Nucleus accumbens (tissue), 56 donors: ENCODE results near the gene CNTN4.
A peak's percentile ranks its signal among the peaks of the same experiment; 100 is the strongest.
"Not testable (repeated sequence)": the region's sequence is repeated elsewhere in the genome, so short reads cannot be mapped to it uniquely, and the experiment has no call there.

Experiments
- DNase-seq, 56 donors: peaks; one replicate each; lab custom pipeline; 2025; lab: John Stamatoyannopoulos, UW

CNTN4 gene

DNA sequence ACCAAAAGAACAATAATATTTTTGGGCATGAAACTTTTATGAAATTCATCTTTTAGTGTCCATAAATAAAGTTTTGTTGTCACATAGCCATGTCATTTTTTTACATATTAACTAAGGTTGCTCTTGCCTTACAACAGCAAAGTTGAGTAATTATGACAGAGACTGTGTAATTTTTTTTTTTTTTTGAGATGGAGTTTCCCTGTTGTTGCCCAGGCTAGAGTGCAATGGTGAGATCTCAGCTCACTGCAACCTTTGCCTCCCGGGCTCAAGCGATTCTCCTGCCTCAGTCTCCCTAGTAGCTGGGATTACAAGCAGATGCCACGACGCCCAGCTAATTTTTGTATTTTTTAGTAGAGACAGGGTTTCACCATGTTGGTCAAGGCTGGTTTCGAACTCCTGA is 894.5 kb downstream of the CNTN4 start:
- not testable (repeated sequence) for DNase-seq

DNA sequence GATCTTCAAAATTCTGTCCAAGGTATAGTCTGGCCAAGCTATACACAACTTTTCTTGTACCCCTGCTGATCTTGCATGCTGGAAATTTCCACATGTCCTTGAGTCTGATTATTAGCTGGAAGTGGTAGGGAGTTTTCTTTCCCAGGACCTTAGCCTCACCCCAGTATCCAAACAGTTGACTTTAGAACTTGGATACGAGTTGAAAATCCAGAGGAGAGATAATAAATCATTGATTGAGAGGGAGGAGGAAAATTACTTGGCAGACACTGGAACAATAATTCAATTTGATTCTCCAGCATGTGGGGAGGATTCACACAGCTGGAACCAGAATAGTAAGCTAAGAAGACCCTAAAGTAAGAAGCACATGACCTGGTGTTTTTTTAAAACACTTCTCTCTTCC is 895.1 kb downstream of the CNTN4 start:
- no peak for DNase-seq

DNA sequence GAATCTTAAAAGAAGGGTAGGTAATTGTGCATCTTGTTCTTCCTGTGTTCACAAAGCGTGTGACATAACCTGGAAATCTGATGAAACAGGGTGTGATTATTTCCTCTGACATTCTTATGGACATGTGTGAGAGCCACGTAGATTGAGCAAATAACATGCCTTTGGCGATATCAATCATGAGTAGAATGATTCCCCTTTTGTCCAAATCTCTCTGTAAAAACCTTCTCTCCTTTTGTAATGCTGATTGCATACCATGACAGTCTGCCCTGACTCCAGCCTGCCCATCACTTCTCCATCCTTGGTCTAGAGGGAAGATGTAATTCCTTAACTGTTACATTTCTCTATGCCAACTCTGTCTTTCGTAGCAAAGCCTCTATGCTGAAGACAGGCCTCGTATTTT is 896.5 kb downstream of the CNTN4 start:
- no peak for DNase-seq

DNA sequence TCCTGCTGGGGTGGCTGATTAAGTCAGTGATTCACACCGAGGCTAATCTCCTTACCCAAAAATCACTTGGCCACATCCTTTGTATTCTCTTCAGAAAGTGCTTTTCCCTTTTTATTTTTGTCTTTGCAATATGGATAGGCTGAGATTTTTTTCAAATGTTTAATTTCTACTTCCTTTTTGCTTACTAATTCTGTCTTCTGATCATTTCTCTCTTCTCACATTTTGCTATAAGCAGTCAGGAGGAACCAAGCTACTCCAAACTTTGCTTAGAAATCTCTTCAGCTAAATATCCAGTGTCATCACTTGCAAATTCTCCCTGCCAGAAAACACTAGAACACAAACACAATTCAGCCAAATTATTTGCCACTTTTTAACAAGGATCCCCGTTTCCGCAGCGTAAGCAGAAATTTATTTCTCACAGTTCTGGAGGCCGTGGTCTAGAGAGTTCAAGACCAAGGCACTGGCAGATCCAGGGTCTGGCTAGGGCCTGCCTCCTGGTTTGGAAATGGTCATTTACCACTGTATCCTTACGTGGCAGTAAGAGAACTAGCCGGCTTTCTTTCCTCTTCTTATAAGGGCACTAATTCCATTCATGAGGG is 906.6 kb downstream of the CNTN4 start:
- DNase-seq, result no peak

DNA sequence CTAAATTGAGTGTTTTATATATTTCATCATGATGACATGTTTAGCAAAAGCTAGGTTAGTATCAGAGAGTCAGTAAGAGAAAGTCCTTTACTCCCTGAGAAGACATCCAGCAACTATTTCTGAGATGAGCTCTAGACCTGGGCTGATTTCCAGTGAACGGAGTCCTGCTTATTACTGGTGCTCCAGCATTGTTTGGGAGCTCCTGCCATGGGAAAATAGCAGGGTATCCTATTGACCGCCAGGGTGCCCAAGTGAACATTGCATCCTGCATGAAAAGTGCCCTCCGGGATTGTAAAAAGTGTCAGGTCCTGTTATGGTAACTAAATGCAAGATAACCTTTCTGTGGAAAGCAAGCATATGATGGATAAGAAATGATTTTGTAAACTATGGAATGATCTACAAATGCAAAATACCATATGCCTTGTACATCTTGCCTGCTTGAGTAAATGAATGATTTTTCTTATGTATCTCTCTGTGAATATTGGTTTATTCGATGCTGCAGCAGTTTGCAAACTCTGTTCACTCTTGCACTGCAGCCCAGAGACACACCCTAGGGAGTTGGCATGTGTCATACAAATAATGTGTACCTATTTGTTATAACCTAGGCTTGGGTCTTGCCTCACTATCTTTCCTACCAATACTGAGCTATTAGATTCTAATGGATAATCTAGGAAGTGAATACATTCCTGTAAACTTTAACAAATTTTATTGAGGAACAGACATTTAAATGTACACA is 914.8 kb downstream of the CNTN4 start:
- DNase-seq, result no peak

DNA sequence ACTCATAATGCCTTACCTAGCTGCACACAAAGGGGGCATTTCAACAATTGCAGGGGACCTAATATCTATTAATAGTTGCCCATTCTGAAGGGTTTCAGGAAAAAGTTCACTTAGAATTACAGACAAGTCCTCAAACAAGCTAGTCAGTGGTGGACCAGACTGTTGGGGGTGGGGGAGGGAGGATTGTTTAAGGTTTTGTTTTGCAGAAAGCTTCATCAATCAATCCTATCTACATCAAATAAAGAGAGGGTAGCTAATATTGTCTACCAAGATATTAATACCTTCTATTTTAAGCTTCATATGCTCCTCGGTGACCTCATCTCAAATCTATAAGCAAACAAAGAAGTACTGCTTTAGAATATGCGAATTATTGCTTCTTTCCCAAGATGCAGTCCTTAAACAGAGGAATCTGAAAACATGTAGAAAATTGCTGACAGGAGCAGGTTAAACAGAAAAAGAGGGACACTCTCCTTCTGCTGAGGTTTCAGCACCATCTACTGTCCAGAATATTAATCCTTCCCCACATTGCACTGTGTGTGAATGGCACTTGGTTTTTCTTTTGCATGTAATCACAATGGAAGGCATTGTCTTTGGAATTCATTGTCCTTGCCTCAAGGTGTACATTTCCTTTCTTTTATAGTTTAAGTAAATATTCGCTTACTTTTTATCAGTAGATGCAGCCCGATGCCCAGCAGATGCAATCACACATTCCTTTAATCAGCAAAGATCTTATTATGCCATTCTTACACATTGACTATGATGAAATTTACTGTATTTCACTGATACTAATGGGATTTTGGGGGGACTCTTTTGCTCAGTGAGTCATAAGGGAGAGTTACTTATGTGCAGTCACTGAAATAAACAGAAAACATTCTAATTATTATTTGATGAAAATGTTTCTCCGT is 916.8 kb downstream of the CNTN4 start:
- DNase-seq, result peak in 11 of 56 donors; percentile 1 to 36 (median 4)

DNA sequence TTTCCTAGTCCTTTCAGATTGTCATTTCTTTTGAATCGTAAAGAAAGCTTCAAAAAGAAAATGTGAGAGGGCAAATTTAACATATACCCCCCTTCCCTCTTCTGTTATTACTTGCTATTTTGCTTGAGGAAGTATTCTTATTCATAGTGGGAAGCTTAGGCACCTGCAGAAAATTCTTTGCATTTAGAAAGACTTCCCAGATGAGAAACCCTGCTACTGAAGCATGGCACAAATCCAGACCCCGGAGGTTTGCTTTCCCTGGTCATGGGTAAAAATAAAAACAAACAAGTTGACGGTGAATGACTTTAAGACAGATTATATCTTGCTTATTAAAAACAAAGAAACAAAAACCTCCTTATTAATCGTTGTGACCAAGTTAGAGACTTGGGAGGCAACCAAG is 917.6 kb downstream of the CNTN4 start:
- no peak for DNase-seq

DNA sequence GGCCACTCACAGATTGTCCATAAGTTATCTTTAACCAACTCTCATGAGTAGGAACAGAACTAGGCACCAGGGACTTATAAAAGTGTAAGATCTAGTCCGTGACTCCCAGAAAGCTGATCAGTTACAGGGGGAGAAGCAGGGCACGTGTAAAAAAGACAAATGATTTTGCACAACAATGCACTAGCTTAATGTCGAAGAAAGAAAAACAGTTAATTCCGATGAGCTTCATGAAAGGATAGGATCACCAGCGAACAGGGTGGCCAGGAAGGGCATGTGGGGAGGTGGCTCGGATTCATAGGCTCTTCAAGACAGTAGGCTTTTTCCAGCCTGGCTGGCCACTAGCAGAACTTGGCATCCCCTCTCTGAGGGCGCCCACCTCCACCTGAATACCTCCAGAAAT is 921.5 kb downstream of the CNTN4 start:
- DNase-seq, result no peak

DNA sequence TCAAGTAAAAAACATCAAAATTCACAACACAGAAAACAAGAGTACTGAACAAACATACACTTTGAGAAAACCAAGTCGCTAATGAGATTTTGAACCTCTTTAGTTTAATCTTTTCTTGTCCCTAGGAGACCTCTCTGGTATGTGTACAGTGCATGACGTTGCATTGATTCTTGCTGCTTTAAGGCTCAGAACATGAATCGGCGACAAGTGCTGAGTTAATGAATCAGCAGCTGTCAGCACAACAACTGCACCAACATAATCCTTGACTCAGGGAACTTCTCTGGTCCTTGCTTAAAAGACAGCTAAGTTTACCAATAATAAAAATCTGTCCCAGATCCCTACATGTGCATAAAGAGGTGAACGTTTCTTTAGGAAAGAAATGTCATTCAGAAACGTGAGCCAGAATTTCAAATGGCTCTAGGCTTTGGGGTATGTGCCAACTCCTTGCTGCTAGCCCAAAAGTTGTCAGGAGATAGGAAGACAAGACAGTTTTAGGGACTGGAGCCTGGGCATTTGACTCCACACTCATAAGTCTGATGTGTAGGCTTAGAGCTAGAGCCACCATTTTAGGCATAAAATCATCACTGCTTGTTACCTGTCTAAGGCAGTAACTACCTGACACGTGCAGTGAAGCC is 924.6 kb downstream of the CNTN4 start:
- DNase-seq, result no peak

DNA sequence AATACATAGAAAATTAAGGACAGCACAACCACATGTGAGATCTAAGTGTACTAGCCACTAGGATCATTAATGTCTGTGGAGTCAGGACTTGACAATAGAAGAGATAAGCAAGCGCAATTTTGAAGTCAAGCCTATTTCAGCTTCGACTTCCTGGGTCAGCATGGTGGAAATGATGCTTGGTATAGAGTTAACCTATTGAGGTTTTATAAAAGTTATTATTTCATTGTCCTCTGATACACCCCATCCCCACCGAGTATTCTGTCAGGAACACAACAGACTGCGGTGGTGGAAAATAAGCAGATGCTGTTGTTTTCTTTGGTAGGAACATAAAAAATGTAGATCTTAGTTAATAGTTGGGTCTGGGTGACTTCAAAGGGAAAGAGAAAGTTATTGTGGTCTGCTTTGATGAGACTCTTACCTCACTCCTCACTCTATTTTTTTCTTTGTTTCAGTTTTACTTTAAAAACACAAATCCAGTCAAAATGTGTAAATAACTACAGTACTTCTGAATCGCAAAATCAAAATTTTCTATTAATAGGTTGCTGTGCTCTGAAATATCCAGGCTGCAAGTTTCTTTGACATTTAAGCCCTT is 929.4 kb downstream of the CNTN4 start:
- no peak for DNase-seq

DNA sequence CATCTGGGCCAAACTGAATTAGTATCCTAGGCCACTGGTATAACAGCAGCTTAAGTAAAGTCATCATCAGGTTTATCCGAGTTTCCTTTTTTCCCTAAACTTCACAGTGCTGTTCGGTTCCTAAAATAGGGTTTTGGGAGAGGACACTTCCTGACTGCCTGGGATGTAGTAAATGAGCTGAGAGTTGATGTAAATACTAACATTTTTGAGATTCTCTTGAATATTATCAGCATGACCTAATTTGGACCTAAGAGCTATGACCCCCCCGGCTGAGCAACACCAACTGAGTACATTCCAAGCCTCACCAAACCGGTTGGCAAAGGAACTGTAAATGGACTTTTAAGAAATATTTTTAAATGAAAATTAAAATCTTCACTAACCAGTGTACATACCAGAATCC is 932.7 kb downstream of the CNTN4 start:
- DNase-seq, result no peak

DNA sequence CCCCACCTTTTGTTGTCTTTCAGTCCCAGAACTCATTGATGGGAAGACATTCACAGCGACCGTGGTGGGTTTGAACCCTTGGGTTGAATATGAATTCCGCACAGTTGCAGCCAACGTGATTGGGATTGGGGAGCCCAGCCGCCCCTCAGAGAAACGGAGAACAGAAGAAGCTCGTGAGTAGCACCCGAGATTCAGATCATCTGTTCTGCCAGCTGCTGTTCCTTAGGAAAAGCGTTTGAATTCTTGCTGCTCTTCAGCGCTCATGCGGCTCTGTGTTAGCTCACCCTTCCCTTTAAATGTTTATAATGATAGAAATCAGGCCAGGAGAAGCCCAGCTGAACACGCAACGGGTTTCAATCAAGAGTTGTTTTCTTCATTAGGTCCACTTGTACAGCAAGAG is 938.5 kb downstream of the CNTN4 start:
- DNase-seq, result no peak

DNA sequence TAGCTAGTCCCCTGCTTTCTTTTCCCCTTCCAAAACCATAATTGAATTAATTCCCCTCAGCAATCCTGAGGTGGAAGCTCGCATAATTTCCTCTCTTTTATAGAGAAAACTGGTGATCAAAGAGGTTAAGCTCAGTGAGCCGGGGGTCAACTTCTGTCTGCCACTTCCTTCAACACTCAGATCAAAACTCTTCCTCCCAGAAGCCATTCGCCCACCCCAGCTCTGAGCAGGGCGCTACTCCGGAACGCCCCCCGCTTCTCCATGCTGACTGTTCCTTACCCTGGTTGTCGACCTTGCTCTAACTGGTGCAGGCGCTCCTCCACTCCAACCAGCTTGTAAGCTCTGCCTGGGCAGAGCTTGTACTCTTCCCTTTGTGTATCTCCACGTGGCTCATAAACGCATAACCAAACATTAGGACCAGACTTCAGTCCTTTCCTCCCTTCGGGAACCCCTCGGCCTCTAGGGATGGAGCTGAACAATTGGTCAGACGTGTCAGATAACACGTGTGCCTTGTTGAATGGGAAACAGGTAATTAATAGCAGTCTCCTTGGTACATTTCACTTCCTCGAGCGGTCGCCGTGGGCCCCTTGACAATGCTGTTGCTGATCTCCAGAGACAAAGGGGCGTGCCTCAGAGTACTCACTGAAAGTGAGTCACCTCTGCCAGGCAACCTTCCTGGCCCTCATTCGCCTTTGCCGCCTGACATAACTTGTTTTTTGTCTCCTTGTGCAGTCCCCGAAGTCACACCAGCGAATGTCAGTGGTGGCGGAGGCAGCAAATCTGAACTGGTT is 939.7 kb downstream of the CNTN4 start:
- peak in 19 of 56 donors; percentile 3 to 58 (median 12) for DNase-seq

DNA sequence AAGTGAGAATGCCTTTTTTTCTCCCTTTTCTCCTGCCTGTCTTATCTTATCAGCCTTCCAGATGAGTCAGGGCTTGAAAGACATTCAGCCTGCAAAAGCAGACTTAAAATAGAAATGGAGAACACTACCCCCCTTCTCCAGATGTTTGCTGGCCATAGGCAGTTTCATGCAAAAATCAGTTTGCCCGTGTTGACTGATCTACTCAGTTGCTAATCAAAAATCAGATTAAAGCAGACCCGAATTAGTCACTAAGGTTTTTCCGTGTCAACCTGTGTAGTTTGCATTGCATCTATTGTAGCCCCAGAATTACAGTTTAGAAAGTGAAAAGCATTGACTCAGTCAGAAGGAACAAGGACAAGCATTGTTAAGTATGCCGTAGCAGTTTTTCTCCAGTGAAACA is 955.3 kb downstream of the CNTN4 start:
- DNase-seq, result peak in 7 of 56 donors; percentile 2 to 20 (median 4)

DNA sequence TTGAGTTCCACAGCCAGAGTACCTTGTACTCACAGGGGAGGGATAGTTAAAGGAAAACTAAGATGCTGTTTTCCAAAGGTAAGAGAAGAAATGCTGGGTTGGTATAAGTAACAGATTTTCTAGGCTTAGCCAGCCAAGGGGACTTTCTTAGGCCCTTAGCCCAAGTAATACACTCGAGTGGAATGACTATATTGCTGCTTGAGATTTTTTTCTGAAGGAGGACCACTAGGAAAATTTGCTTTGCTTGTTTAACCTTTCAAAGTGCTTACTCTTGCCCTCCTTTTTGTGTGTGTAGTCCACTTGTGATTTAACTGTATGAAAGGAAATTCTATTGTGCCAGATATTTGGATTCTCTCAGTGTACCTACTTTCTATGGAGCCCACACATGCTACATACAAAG is 961.0 kb downstream of the CNTN4 start:
- DNase-seq, result no peak

DNA sequence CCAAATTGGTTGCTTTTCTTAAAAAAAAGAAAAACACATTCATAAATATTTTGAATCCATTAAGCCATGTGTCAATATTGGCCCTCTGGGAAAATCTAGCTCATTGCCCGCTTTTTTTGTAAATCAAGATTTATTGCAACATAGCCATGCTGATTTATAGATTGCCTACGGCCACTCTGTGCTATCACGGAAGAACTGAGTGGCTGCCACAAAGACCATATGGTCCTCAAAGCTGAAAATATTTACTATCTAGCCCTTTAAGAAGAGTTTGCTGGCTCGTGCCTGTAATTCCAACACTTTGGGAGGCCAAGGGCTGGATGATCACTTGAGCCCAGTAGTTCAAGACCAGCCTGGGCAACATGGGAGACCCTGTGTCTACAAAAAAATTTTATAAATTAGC is 965.6 kb downstream of the CNTN4 start:
- no peak for DNase-seq

DNA sequence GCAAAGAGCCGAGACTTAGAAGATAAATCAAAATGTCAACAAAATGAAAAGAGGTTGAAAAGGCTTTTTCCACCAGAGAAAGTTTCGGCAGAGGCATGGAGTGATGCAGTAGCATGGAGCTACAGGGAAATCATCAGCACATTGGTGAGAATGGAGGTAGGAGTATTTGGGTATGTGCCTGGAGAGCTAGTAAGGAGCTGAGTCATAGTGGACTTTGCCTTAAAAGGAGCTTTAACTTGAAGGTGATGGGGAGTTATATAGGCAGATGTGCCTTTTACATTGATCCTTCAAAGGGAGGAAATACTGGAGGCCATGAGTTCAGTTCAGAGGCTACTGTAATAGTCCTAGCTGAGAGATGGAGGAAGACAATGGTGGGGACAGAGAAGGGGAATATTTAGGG is 967.2 kb downstream of the CNTN4 start:
- DNase-seq, result no peak

DNA sequence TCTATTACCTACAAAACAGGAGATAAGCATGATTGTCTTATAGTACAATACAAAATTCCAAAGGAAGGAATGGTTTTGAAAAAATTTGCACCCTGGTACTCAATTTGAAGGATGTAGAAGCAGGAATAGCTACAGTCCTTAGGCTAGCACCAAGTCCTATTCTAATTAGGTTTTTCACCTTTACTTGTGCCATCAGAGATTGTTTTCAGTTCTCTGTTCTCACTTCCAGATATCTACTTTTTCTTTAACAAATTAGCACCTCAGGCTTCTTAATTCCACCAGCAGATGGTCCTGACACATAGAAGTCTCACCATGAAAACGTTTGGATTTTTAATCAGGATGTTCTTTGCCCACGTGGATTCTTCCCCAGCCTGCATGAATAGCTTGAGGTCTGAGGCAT is 967.7 kb downstream of the CNTN4 start:
- DNase-seq, result no peak

DNA sequence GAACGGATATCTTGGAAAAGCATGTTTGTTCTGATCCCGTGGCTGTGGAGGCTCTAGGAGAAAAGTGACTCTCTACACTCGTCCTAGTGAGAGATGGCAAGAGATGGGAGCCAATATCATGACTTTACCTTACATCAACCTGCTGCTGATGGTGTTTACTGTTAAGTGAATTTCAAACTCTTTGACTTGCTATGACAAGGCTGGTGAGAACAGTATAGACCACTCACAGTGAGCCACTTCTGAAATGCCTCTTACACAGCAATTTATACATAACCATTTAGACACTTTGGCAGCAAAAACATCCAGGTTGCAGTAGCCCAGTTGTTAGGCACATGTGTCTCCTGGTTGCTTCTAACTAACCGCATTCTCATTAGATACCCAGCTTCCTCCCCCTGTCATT is 968.2 kb downstream of the CNTN4 start:
- no peak for DNase-seq

DNA sequence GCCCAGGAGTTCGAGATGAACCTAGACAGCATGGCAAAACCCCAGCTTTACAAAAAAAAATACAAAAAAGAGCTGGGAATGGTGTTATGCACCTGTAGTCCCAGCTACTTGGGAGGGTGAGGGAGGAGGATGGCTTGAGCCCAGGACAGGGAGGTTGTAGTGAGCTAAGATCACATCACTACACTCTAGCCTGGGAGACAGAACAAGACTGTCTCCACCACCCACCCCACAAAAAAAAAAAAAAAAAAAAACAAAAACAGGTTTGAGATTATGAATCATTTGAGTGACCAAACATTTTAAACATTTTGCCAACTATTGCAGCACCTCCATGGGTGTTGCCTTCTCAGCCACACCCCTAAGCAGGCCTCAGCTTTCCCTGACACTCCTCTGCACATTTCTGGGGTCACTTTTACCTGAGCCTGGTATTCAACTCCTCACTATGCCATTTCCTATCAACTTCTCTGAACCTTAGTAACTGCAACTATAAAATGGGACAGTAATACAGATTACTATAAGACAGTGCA is 969.8 kb downstream of the CNTN4 start:
- DNase-seq, result no peak
